OCI-LY3 (cell line): ENCODE data around the gene GGA2.

ENCODE experiments used
- EZH2phosphoT487 ChIP-seq: fragments of 200-600 bp; shearing (Covaris generic); IDR thresholded peaks from 2 replicates; pipeline ENCODE4 v1.6.1; 2018; ENCODE audit warnings: antibody characterized with exemption, mixed run types, low read depth
- TF ChIP-seq, protein P1 (sequence below): fragments of 200-600, 300-600 bp; sonication (generic); IDR thresholded peaks from 2 replicates; pipeline ENCODE4 v1.5.1; 2014; ENCODE audit warnings: antibody characterized with exemption, low read length, low read depth

DNA sequence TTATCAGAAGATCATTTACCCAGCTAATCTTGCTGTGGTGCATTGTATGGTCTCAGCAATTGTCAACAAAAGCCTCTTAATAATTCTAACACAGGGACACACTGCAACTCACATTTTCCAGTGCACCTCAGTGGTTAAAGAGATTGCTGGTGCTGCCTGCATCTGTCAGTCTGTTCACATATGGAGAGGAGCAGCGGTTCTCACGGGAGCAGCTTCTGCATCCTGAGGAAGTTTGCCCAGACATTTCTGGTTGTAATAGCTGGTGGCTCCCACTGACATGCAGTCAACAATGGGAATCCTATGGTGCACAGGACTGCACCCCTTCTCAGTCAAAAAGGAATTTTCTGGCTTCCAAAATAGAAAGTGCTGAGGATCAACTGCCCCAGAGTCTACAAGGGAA lies 7.8 kb downstream of the GGA2 start:
- TF ChIP-seq, protein P1, sequence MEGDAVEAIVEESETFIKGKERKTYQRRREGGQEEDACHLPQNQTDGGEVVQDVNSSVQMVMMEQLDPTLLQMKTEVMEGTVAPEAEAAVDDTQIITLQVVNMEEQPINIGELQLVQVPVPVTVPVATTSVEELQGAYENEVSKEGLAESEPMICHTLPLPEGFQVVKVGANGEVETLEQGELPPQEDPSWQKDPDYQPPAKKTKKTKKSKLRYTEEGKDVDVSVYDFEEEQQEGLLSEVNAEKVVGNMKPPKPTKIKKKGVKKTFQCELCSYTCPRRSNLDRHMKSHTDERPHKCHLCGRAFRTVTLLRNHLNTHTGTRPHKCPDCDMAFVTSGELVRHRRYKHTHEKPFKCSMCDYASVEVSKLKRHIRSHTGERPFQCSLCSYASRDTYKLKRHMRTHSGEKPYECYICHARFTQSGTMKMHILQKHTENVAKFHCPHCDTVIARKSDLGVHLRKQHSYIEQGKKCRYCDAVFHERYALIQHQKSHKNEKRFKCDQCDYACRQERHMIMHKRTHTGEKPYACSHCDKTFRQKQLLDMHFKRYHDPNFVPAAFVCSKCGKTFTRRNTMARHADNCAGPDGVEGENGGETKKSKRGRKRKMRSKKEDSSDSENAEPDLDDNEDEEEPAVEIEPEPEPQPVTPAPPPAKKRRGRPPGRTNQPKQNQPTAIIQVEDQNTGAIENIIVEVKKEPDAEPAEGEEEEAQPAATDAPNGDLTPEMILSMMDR: no peak
- TF ChIP-seq EZH2phosphoT487: no peak
